GM12878 (cell line): ENCODE measurements around the gene HNRNPAB. TPM values are rescaled to one million over a fixed set of nuclear protein-coding genes. Genes with fewer than 3 reads are reported as not detected.

Experiments
- BCL3 ChIP-seq: IDR thresholded peaks from 2 replicates; pipeline ENCODE4 v1.6.1; 2011; ENCODE audit warnings: borderline replicate concordance, low read depth, mild to moderate bottlenecking, moderate library complexity, low read length; ENCODE audit not compliant: insufficient read depth, poor library complexity, severe bottlenecking
- CEBPB ChIP-seq, 2 experiments: fragments of 150-350 bp in 1 of 2; IDR thresholded peaks; 2 replicates each; pipeline ENCODE4 v1.6.1; 2012 to 2014; ENCODE audit warnings: low read depth in 2 of 2, low read length in 2 of 2, borderline replicate concordance in 1 of 2, inconsistent platforms in 1 of 2
- CHD4 ChIP-seq: fragments of 200-600 bp; sonication (generic); IDR thresholded peaks from 2 replicates; pipeline ENCODE4 v1.6.1; 2016; ENCODE audit warnings: mild to moderate bottlenecking
- EED ChIP-seq: sonication (generic); IDR thresholded peaks from 2 replicates; pipeline ENCODE4 v1.6.1; 2016; ENCODE audit warnings: antibody characterized with exemption, low read depth
- ESRRA ChIP-seq: IDR thresholded peaks from 2 replicates; pipeline ENCODE4 v1.6.1; 2012; ENCODE audit warnings: mild to moderate bottlenecking, low read length, improper control_type of control experiment
- HDAC6 ChIP-seq: fragments of 200-600 bp; sonication (generic); IDR thresholded peaks from one replicate; pipeline ENCODE4 v1.8.0; 2017; ENCODE audit warnings: antibody characterized with exemption; ENCODE audit not compliant: unreplicated experiment
- JUND ChIP-seq: IDR thresholded peaks from 2 replicates; pipeline ENCODE4 v1.6.1; 2012; ENCODE audit warnings: low read depth, mild to moderate bottlenecking, low read length, improper control_type of control experiment, moderate library complexity
- NKRF ChIP-seq: fragments of 450-650 bp; conservative IDR thresholded peaks from 2 replicates; pipeline ENCODE4 v1.6.1; 2017; ENCODE audit warnings: mild to moderate bottlenecking, moderate library complexity
- NR2C2 ChIP-seq: IDR thresholded peaks from 2 replicates; pipeline ENCODE4 v1.6.1; 2011; ENCODE audit warnings: borderline replicate concordance, low read depth; ENCODE audit not compliant: control insufficient read depth, insufficient read length
- POLR2A ChIP-seq: IDR thresholded peaks from 2 replicates; pipeline ENCODE4 v1.6.1; 2011; ENCODE audit warnings: low read depth, mild to moderate bottlenecking, low read length
- POLR2AphosphoS2 ChIP-seq: IDR thresholded peaks from 2 replicates; pipeline ENCODE4 v1.6.1; 2011; ENCODE audit warnings: low read depth, mild to moderate bottlenecking, low read length, improper control_type of control experiment, moderate library complexity
- RUNX3 ChIP-seq: IDR thresholded peaks from 2 replicates; pipeline ENCODE4 v1.6.1; 2012; ENCODE audit warnings: low read length, inconsistent platforms
- SMARCA5 ChIP-seq: fragments of 450-650 bp; IDR thresholded peaks from 2 replicates; pipeline ENCODE4 v1.6.1; 2017; ENCODE audit warnings: mild to moderate bottlenecking
- SREBF2 ChIP-seq: IDR thresholded peaks from 2 replicates; pipeline ENCODE4 v1.6.1; 2012; ENCODE audit warnings: mild to moderate bottlenecking, low read length
- SUPT20H ChIP-seq: IDR thresholded peaks from 2 replicates; pipeline ENCODE4 v1.6.1; 2011; ENCODE audit warnings: low read depth, mild to moderate bottlenecking, low read length, moderate library complexity, borderline replicate concordance; ENCODE audit not compliant: control insufficient read depth
- SUZ12 ChIP-seq: fragments of 200-600 bp; sonication (generic); IDR thresholded peaks from one replicate; pipeline ENCODE4 v1.6.1; 2018; ENCODE audit warnings: antibody characterized with exemption, mild to moderate bottlenecking; ENCODE audit not compliant: unreplicated experiment
- USF1 ChIP-seq: IDR thresholded peaks from 2 replicates; pipeline ENCODE4 v1.6.1; 2011; ENCODE audit warnings: borderline replicate concordance, low read depth, mild to moderate bottlenecking, moderate library complexity, mixed read lengths, low read length; ENCODE audit not compliant: insufficient read depth; ENCODE audit errors: extremely low read length
- WRNIP1 ChIP-seq: IDR thresholded peaks from 2 replicates; pipeline ENCODE4 v1.6.1; 2011; ENCODE audit warnings: low read depth, low read length, improper control_type of control experiment, borderline replicate concordance
- ZNF24 ChIP-seq: fragments of 450-650 bp; IDR thresholded peaks from 2 replicates; pipeline ENCODE4 v1.6.1; 2017; ENCODE audit warnings: antibody characterized with exemption, mild to moderate bottlenecking
- ZNF687 ChIP-seq: fragments of 450-650 bp; IDR thresholded peaks from 2 replicates; pipeline ENCODE4 v1.6.1; 2017; ENCODE audit warnings: mild to moderate bottlenecking, moderate library complexity
- polyA plus RNA-seq, 11 experiments: library from polyadenylated mRNA; depleted of rRNA in 4 of 11; unstranded in 6 of 11; stranded (reverse) in 5 of 11; fragments of >200 nt; fragmentation: Nextera tagmentation in 4 of 11; fragmentation: Illumina TruSeq in 1 of 11; extraction: Ambion mirVana in 4 of 11; extraction: Trizol in 1 of 11; gene quantifications; 1 replicate in 1 of 11; 2 replicates in 10 of 11; pipeline versions ENCODE4 v1.2.1 to v1.2.3, GENCODE V29; 2011 to 2016; ENCODE audit warnings: inconsistent platforms in 2 of 11, missing spikeins in 2 of 11, low read depth in 1 of 11
- total RNA-seq, 4 experiments: library from RNA; depleted of rRNA in 3 of 4; stranded (reverse); fragments of >200 nt in 3 of 4; fragmentation: Illumina TruSeq in 1 of 4; extraction: Trizol in 1 of 4; gene quantifications; 2 replicates each; pipeline versions ENCODE4 v1.2.1 to v1.2.3, GENCODE V29; 2013 to 2021

HNRNPAB gene
- total and polyA plus RNA-seq, 10 of the 15 experiments (the other 5 are each of a cell fraction or from before 2014, with no cell fraction given) = 42.3 to 330 (median 230) TPM

- TF ChIP-seq RUNX3 (no peak), ZNF687 (peak; percentile 82), USF1 (no peak), CEBPB (IDR thresholded peaks at IDR 0.05; ENCODE audit: borderline replicate concordance in 1 of 2, low read depth in 2 of 2, low read length in 2 of 2) (no peak), SUPT20H (no peak), JUND (no peak), POLR2A (peak; percentile 72), SMARCA5 (no peak), EED (no peak), ESRRA (no peak), NKRF (no peak; the same call in 1 of the 2 replicates), NR2C2 (no peak), WRNIP1 (no peak), BCL3 (no peak), HDAC6 (no peak), CHD4 (no peak), ZNF24 (0 out of 2 replicates have a peak, but pooled peaks have one; percentile 60), SUZ12 (no peak), SREBF2 (no peak), POLR2AphosphoS2 (no peak)
Observed at GRCh38 chr5:178232124-178232919, 28.0 kb downstream of the HNRNPAB start, which contains the start of gene PHYKPL (continued).
